Measurements from ENCODE around the gene MORN1.

MORN1 gene

GRCh38 chr1:2377751-2378440, 13.5 kb downstream of the MORN1 start:
- TF ChIP-seq POLR2AphosphoS5 (IDR thresholded peaks at IDR 0.05; ENCODE audit: low read depth, low read length) (no peak), PAX5 (IDR thresholded peaks at IDR 0.05; ENCODE audit: insufficient read depth, low read length, severe bottlenecking) (no peak), POU2F2 (IDR thresholded peaks at IDR 0.05; ENCODE audit: low read depth, low read length) (no peak), SPI1 (IDR thresholded peaks at IDR 0.05; ENCODE audit: low read depth, low read length) (no peak), POLR2A (IDR thresholded peaks at IDR 0.05; ENCODE audit: low read depth, low read length) (no peak), TAF1 (IDR thresholded peaks at IDR 0.05; ENCODE audit: low read depth, low read length) (no peak)
- DNase-seq (ENCODE audit: insufficient read length, low spot score) (no peak), FAIRE-seq (no peak)

- no peak for DNase-seq (ENCODE audit: insufficient read length, low spot score)
- no peak for FAIRE-seq
- TF ChIP-seq PAX5 (IDR thresholded peaks at IDR 0.05; ENCODE audit: insufficient read depth, low read length, severe bottlenecking) (no peak), SPI1 (IDR thresholded peaks at IDR 0.05; ENCODE audit: low read depth, low read length) (no peak), POU2F2 (IDR thresholded peaks at IDR 0.05; ENCODE audit: low read depth, low read length) (no peak), POLR2AphosphoS5 (IDR thresholded peaks at IDR 0.05; ENCODE audit: low read depth, low read length) (no peak), TAF1 (IDR thresholded peaks at IDR 0.05; ENCODE audit: low read depth, low read length) (no peak), POLR2A (IDR thresholded peaks at IDR 0.05; ENCODE audit: low read depth, low read length) (no peak)
Observed at GRCh38 chr1:2376931-2377672, 14.3 kb downstream of the MORN1 start.

GRCh38 chr1:2376261-2376741, 15.1 kb downstream of the MORN1 start:
- no peak for TF ChIP-seq PAX5 (IDR thresholded peaks at IDR 0.05; ENCODE audit: insufficient read depth, low read length, severe bottlenecking)
- no peak for TF ChIP-seq POLR2A (IDR thresholded peaks at IDR 0.05; ENCODE audit: low read depth, low read length)
- no peak for TF ChIP-seq POLR2AphosphoS5 (IDR thresholded peaks at IDR 0.05; ENCODE audit: low read depth, low read length)
- no peak for TF ChIP-seq SPI1 (IDR thresholded peaks at IDR 0.05; ENCODE audit: low read depth, low read length)
- no peak for TF ChIP-seq POU2F2 (IDR thresholded peaks at IDR 0.05; ENCODE audit: low read depth, low read length)
- no peak for TF ChIP-seq TAF1 (IDR thresholded peaks at IDR 0.05; ENCODE audit: low read depth, low read length)
- DNase-seq (ENCODE audit: insufficient read length, low spot score), result no peak
- no peak for FAIRE-seq

- FAIRE-seq (no peak), DNase-seq (ENCODE audit: insufficient read length, low spot score) (no peak)
- no peak for TF ChIP-seq TAF1 (IDR thresholded peaks at IDR 0.05; ENCODE audit: low read depth, low read length)
- no peak for TF ChIP-seq POLR2A (IDR thresholded peaks at IDR 0.05; ENCODE audit: low read depth, low read length)
- no peak for TF ChIP-seq POU2F2 (IDR thresholded peaks at IDR 0.05; ENCODE audit: low read depth, low read length)
- no peak for TF ChIP-seq PAX5 (IDR thresholded peaks at IDR 0.05; ENCODE audit: insufficient read depth, low read length, severe bottlenecking)
- no peak for TF ChIP-seq POLR2AphosphoS5 (IDR thresholded peaks at IDR 0.05; ENCODE audit: low read depth, low read length)
- no peak for TF ChIP-seq SPI1 (IDR thresholded peaks at IDR 0.05; ENCODE audit: low read depth, low read length)
Observed at GRCh38 chr1:2375923-2376260, 15.5 kb downstream of the MORN1 start.

GRCh38 chr1:2375246-2375922, 16.0 kb downstream of the MORN1 start:
- no peak for DNase-seq (ENCODE audit: insufficient read length, low spot score)
- TF ChIP-seq POU2F2 (IDR thresholded peaks at IDR 0.05; ENCODE audit: low read depth, low read length) (no peak), POLR2A (IDR thresholded peaks at IDR 0.05; ENCODE audit: low read depth, low read length) (no peak), PAX5 (IDR thresholded peaks at IDR 0.05; ENCODE audit: insufficient read depth, low read length, severe bottlenecking) (no peak)
- no peak for FAIRE-seq

GRCh38 chr1:2374252-2375155, 16.9 kb downstream of the MORN1 start:
- TF ChIP-seq SPI1 (IDR thresholded peaks at IDR 0.05; ENCODE audit: low read depth, low read length) (no peak), POLR2A (IDR thresholded peaks at IDR 0.05; ENCODE audit: low read depth, low read length) (no peak), TAF1 (IDR thresholded peaks at IDR 0.05; ENCODE audit: low read depth, low read length) (no peak), POLR2AphosphoS5 (IDR thresholded peaks at IDR 0.05; ENCODE audit: low read depth, low read length) (no peak), PAX5 (IDR thresholded peaks at IDR 0.05; ENCODE audit: insufficient read depth, low read length, severe bottlenecking) (no peak), POU2F2 (IDR thresholded peaks at IDR 0.05; ENCODE audit: low read depth, low read length) (no peak)
- DNase-seq (ENCODE audit: insufficient read length, low spot score), result no peak
- FAIRE-seq, result no peak

GRCh38 chr1:2373551-2374251, 17.7 kb downstream of the MORN1 start:
- no peak for DNase-seq (ENCODE audit: insufficient read length, low spot score)
- FAIRE-seq, result no peak
- no peak for TF ChIP-seq POU2F2 (IDR thresholded peaks at IDR 0.05; ENCODE audit: low read depth, low read length)
- TF ChIP-seq POLR2A (IDR thresholded peaks at IDR 0.05; ENCODE audit: low read depth, low read length), result no peak
- no peak for TF ChIP-seq POLR2AphosphoS5 (IDR thresholded peaks at IDR 0.05; ENCODE audit: low read depth, low read length)
- no peak for TF ChIP-seq TAF1 (IDR thresholded peaks at IDR 0.05; ENCODE audit: low read depth, low read length)
- TF ChIP-seq PAX5 (IDR thresholded peaks at IDR 0.05; ENCODE audit: insufficient read depth, low read length, severe bottlenecking), result no peak
- TF ChIP-seq SPI1 (IDR thresholded peaks at IDR 0.05; ENCODE audit: low read depth, low read length), result no peak

Measured in GM12891 (cell line).